Measurements from ENCODE around the gene ARFRP1.

DNA sequence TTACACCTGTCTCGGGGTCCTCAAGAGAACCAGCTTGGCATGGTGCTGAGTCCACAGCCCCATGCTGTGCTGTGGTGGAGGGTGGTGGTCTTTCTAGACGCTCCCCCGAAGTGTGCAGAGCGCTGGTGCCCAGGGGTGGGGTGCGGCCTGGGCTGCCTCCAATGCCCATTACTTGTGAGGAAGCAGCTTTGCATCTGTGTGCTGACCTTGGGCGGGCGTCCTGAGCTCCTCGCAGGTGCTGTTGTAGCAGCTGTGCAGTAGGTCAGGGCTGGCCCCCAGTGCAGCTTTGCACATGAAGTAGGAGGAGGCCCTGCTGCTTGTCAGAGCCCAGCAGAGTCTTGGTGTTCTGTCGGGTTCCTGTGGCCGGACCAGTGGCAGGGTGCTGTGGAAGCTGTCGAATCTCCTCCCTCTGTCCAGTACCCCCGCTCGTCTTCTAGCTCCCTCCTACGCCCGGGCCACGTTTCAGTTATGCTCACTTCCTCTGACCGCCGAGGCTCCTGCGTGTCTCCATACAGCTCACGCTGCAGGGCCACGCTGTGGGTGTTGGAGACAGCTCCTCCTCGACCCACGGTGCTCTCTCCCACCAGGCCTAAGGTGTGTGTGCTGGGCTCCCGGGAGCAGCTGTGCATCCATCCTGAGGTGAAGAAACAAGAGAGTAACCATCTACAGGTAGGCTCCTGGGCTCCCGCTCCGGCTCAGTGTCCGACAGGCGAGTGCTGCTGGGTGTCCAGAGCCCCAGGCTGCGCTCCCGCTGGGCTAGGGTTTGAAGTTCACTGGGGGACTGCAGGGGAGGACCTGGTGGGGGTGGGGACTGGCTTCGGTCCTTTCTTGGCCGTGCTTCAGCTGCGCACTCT is 45.6 kb downstream of the ARFRP1 start:
- TF ChIP-seq, protein P1, sequence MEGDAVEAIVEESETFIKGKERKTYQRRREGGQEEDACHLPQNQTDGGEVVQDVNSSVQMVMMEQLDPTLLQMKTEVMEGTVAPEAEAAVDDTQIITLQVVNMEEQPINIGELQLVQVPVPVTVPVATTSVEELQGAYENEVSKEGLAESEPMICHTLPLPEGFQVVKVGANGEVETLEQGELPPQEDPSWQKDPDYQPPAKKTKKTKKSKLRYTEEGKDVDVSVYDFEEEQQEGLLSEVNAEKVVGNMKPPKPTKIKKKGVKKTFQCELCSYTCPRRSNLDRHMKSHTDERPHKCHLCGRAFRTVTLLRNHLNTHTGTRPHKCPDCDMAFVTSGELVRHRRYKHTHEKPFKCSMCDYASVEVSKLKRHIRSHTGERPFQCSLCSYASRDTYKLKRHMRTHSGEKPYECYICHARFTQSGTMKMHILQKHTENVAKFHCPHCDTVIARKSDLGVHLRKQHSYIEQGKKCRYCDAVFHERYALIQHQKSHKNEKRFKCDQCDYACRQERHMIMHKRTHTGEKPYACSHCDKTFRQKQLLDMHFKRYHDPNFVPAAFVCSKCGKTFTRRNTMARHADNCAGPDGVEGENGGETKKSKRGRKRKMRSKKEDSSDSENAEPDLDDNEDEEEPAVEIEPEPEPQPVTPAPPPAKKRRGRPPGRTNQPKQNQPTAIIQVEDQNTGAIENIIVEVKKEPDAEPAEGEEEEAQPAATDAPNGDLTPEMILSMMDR (IDR thresholded peaks at IDR 0.05; ENCODE audit: insufficient read depth, low read length), result no peak
- TF ChIP-seq GABPA (IDR thresholded peaks at IDR 0.05; ENCODE audit: low read depth), result no peak

All from HL-60 (cell line).